GF-D8 (cell line): ENCODE measurements around the gene KRTAP5-10.
"Not testable (repeated sequence)": the region's sequence is repeated elsewhere in the genome, so short reads cannot be mapped to it uniquely, and the experiment has no call there.

ENCODE experiments used
- DNase-seq: peaks from one replicate; lab custom pipeline; 2025; lab: John Stamatoyannopoulos, UW

Gene KRTAP5-10

GRCh38 chr11:71542879-71543777 is 22.2 kb upstream of the KRTAP5-10 start:
- no peak for DNase-seq

GRCh38 chr11:71543866-71544265 is 21.5 kb upstream of the KRTAP5-10 start:
- peak; percentile 34 for DNase-seq

- no peak for DNase-seq
Observed at GRCh38 chr11:71544525-71545214, 20.7 kb upstream of the KRTAP5-10 start.

- DNase-seq: no peak
Observed at GRCh38 chr11:71545405-71545966, 19.9 kb upstream of the KRTAP5-10 start.

GRCh38 chr11:71548120-71548519 is 17.2 kb upstream of the KRTAP5-10 start, which contains the start of gene KRTAP5-9:
KRTAP5-9 (plus strand) TSS chr11:71548420; CDS start chr11:71548658, 238 bp downstream.
- DNase-seq: no peak

- DNase-seq: no peak
Observed at GRCh38 chr11:71548716-71549151, 16.6 kb upstream of the KRTAP5-10 start.

- DNase-seq: peak; percentile 35
Observed at GRCh38 chr11:71551711-71552110, 13.7 kb upstream of the KRTAP5-10 start.

- no peak for DNase-seq
Observed at GRCh38 chr11:71554996-71555395, 10.4 kb upstream of the KRTAP5-10 start.

GRCh38 chr11:71555508-71555907 is 9.9 kb upstream of the KRTAP5-10 start:
- no peak for DNase-seq

- DNase-seq: no peak
Observed at GRCh38 chr11:71556018-71556417, 9.3 kb upstream of the KRTAP5-10 start.

GRCh38 chr11:71557257-71557656 is 8.1 kb upstream of the KRTAP5-10 start:
- DNase-seq: no peak

- DNase-seq: no peak
Observed at GRCh38 chr11:71558996-71559395, 6.4 kb upstream of the KRTAP5-10 start.

- DNase-seq: no peak
Observed at GRCh38 chr11:71562120-71562519, 3.2 kb upstream of the KRTAP5-10 start.

GRCh38 chr11:71563406-71563805 is 2.0 kb upstream of the KRTAP5-10 start:
- no peak for DNase-seq

GRCh38 chr11:71564430-71564829 is 933 bp upstream of the KRTAP5-10 start:
- DNase-seq: no peak

- no peak for DNase-seq
Observed at GRCh38 chr11:71566081-71566620, 788 bp downstream of the KRTAP5-10 start.

GRCh38 chr11:71566626-71567599 is 1.6 kb downstream of the KRTAP5-10 start:
- not testable (repeated sequence) for DNase-seq

- DNase-seq: not testable (repeated sequence)
Observed at GRCh38 chr11:71567633-71568032, 2.3 kb downstream of the KRTAP5-10 start.

- no peak for DNase-seq
Observed at GRCh38 chr11:71568704-71569349, 3.5 kb downstream of the KRTAP5-10 start.

GRCh38 chr11:71571101-71571850 is 5.9 kb downstream of the KRTAP5-10 start:
- not testable (repeated sequence) for DNase-seq
